HFFc6 (cell line): Measurements from ENCODE around the gene RPAIN. TPM values are rescaled to one million over a fixed set of nuclear protein-coding genes. Genes with fewer than 3 reads are reported as not detected.
A peak's percentile ranks its signal among the peaks of the same experiment; 100 is the strongest.

Experiments
- DNase-seq: peaks from one replicate; pipeline ENCODE4 v3.0.0-alpha.2; 2018
- H3K27ac Mint-ChIP-seq: 2 replicates; pipeline ENCODE4 v1.8.0; 2020; ENCODE audit warnings: mild to moderate bottlenecking, mixed read lengths
- H3K27me3 Mint-ChIP-seq: 2 replicates; pipeline ENCODE4 v1.8.0; 2021; ENCODE audit warnings: mild to moderate bottlenecking, moderate library complexity, mixed read lengths; ENCODE audit not compliant: insufficient read depth
- H3K36me3 Mint-ChIP-seq: 2 replicates; pipeline ENCODE4 v1.8.0; 2021; ENCODE audit warnings: low read depth, mixed read lengths
- H3K4me1 Mint-ChIP-seq: 2 replicates; pipeline ENCODE4 v1.8.0; 2020; ENCODE audit warnings: low read depth, mixed read lengths
- H3K4me3 Mint-ChIP-seq: 2 replicates; pipeline ENCODE4 v1.8.0; 2020; ENCODE audit warnings: mild to moderate bottlenecking, moderate library complexity, mixed read lengths
- H3K9me3 Mint-ChIP-seq: 2 replicates; pipeline ENCODE4 v1.8.0; 2020; ENCODE audit warnings: mild to moderate bottlenecking, mixed read lengths
- total RNA-seq, 6 experiments: library from RNA; stranded (reverse); fragmentation: NEBNext Ultra II Directional; extraction: Animal tissue kit (Norgen Biotek cat#: 25700); gene quantifications; 2 replicates in 1 of 6; 3 replicates in 5 of 6; pipeline ENCODE4 v1.2.3, GENCODE V29; 2021
- TF ChIP-seq, protein P1 (sequence below): fragments of 200-600 bp; sonication (generic); IDR thresholded peaks from 2 replicates; pipeline ENCODE4 v1.5.0; 2021; ENCODE audit warnings: antibody characterized with exemption, mild to moderate bottlenecking

The RPAIN gene
- total RNA-seq, 6 experiments from 2014 or later = 20.4 to 25.6 (median 22.5) TPM

DNA sequence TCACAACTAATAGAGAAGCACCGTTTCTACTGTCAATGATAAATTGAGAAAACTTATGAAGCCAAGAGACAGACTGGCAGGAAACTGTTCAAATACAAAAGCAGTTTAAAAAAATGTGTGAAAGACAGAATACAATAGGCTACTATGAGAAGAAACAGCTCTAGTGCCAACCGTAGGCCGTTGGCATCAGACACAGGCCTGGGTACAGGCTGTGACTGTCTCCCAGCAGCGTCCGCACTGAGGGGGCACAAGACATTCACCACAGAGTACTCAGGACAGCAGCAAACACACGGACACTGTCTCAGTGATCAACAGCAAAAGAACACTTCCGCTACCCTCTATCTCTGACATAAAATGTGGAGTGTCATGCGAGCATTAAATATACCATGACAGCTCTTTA, 26.8 kb downstream of the RPAIN start:
- H3K27me3 Mint-ChIP-seq = no peaks in the 10 kb centered on the region
- no peak overlapping the region for H3K27ac Mint-ChIP-seq
- peaks cover 41% of the 10 kb centered on the region for H3K36me3 Mint-ChIP-seq
- H3K9me3 Mint-ChIP-seq = no peaks in the 10 kb centered on the region
- H3K4me1 Mint-ChIP-seq = peaks cover 6% of the 10 kb centered on the region; the same call in 1 of the 2 replicates
- H3K4me3 Mint-ChIP-seq = no peak overlapping the region
- TF ChIP-seq, protein P1, sequence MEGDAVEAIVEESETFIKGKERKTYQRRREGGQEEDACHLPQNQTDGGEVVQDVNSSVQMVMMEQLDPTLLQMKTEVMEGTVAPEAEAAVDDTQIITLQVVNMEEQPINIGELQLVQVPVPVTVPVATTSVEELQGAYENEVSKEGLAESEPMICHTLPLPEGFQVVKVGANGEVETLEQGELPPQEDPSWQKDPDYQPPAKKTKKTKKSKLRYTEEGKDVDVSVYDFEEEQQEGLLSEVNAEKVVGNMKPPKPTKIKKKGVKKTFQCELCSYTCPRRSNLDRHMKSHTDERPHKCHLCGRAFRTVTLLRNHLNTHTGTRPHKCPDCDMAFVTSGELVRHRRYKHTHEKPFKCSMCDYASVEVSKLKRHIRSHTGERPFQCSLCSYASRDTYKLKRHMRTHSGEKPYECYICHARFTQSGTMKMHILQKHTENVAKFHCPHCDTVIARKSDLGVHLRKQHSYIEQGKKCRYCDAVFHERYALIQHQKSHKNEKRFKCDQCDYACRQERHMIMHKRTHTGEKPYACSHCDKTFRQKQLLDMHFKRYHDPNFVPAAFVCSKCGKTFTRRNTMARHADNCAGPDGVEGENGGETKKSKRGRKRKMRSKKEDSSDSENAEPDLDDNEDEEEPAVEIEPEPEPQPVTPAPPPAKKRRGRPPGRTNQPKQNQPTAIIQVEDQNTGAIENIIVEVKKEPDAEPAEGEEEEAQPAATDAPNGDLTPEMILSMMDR = no peak
- DNase-seq = no peak

DNA sequence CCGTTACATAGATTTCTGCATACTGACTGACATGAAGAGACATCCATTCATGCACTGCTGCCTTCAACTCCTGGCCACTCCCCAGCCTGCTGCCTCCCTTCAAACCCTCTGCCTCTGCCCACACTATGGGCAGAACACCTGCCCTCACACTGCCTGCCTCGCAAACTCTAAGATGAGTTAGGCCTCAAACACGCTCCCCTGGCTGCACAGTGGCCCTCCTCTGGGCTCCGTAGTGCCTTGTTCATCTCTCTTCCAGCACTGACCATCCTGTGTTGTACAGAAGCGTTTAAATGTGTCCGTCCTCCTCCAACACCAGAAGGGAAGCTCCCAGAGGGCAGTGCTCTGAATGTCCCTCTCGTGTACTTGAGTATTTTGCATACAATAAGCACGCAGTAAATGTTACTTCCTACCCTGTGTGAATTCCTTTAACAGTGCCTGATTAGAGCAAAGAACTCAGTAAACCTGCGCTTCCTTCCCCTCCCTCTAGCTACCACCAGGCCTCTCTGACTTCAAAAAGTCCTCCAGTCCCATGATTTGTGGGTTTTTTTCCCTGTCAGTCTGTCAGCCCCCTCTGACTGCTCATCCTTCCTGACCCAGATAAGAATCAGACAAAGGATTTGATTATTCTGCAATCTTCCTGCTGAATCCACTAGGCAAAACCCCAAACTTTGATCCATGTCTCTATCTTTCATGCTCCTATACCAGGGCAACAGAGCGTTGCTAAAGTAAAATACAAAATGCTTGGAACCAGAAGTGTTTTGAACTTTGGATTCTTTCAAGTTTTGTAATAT, 44.9 kb downstream of the RPAIN start:
- no peaks in the 10 kb centered on the region for H3K9me3 Mint-ChIP-seq
- peaks cover 5% of the 10 kb centered on the region for H3K27me3 Mint-ChIP-seq
- H3K27ac Mint-ChIP-seq = no peak overlapping the region; the same call in 1 of the 2 replicates
- no peak overlapping the region for H3K4me3 Mint-ChIP-seq
- DNase-seq = no peak
- peaks cover 33% of the 10 kb centered on the region for H3K4me1 Mint-ChIP-seq
- TF ChIP-seq, protein P1 = no peak
- H3K36me3 Mint-ChIP-seq = peaks cover 9% of the 10 kb centered on the region; the same call in 1 of the 2 replicates

DNA sequence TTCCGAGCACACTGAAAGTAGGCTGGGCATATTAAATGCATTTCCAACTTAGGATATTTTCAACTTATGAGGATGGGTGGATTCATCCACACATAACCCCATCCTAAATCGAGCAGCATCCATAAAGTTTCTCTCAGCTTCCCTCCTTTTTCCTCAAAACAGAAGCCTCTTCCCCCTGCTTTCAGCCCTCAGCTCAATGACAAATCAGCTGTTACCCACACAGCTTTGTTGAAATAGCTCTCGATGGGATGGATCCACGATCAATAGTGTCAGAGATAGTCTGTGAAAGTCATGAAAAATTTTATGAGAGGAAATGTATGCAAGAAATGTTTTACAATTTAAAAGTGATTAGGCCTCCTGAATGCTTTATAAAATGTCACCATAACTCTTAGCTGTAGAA, 46.3 kb downstream of the RPAIN start:
- H3K4me3 Mint-ChIP-seq = peak overlapping the region; percentile 95
- TF ChIP-seq, protein P1 = no peak

DNA sequence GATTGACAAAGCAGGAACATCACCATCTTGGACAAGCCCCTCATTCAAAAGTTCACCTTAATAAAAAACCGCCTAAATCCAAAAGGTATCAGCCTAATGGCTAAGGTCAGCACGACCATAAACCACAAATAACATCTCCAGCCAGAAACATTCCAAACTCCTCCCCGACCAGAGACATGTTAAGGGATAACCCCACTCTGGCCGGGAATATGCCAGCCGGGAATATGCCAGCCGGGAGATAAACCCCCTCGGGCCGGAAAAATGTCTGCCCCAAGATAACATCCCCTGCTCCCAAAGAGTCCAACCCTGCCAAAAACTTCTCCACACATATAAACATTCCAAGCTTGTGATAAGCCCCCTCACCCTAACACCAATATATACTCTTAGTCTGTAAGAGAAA, 47.4 kb downstream of the RPAIN start:
- Mint-ChIP-seq H3K27me3 (peaks cover 3% of the 10 kb centered on the region; the same call in 1 of the 2 replicates), H3K9me3 (no peaks in the 10 kb centered on the region), H3K27ac (peak overlapping the region; percentile 68), H3K4me3 (peak overlapping the region; percentile 95), H3K4me1 (peaks cover 37% of the 10 kb centered on the region), H3K36me3 (peaks cover 6% of the 10 kb centered on the region)
- no peak for DNase-seq
- TF ChIP-seq, protein P1 = no peak

More for the DNA sequence above, 46.3 kb downstream of the RPAIN start:
- Mint-ChIP-seq H3K27ac (no peak overlapping the region), H3K4me1 (peaks cover 33% of the 10 kb centered on the region), H3K9me3 (no peaks in the 10 kb centered on the region), H3K27me3 (peaks cover 3% of the 10 kb centered on the region; the same call in 1 of the 2 replicates), H3K36me3 (peaks cover 6% of the 10 kb centered on the region)
- DNase-seq = no peak

DNA sequence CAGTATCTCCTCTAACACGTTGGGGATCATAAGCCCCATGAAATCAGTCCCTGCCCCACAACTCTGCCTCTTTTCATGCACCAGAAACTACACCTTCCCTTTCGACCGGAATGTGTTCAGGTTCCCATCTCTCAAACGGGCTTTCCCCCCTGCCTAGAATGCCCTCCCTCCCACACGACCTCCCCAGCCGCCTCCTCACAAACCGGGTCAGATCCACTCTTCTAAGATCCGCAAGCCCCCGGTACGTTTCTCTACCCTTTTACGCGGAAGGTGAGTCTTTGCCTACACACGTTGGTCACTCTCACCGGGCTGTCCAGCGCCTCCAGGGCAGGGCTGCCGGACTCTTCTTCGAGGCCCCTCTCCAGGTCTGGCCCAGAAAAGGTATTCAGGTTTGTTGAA, 48.1 kb downstream of the RPAIN start:
- Mint-ChIP-seq H3K27ac (peak overlapping the region; percentile 68), H3K27me3 (peaks cover 3% of the 10 kb centered on the region; the same call in 1 of the 2 replicates), H3K36me3 (peaks cover 6% of the 10 kb centered on the region), H3K4me1 (peaks cover 43% of the 10 kb centered on the region), H3K9me3 (no peaks in the 10 kb centered on the region), H3K4me3 (peak overlapping the region; percentile 95)
- DNase-seq = no peak
- TF ChIP-seq, protein P1 = no peak
